HG03139 (cell line): ENCODE measurements around the gene PTPN6.

Experiments used
- ATAC-seq: cut with Tn5 transposase; IDR thresholded peaks from one replicate; pipeline ENCODE4 v1.9.1; 2021; ENCODE audit not compliant: unreplicated experiment

The PTPN6 gene

DNA sequence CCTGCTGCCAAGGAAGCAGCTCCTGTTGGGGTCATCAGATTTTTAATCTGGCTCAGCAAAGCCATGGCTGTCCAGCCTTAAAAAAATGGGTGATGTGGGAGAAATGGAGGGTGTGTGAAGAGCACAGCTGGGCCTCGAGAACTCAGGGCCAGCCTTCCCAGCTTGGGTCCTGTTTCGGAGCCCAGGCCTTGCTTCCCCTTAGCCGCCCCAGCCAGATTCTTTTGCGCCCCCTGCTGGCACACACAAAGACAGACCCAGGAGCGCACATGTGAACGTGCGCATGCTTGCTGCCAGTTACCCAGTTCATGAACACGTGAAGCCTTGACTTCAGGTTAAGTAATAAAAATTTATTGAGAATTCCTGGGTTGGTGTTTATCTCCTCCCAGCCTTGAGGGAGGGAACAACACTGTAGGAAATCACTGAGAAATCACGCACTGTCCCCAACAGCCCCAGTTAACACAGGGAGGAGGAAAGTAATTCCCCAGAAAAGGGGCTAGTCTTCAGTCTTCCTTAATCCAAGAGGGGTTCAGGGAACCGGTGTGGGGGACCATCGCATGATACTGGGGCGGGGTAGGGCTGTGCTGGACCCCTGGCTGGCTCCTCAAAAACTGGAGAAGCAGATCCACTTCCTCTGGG lies 14.0 kb downstream of the PTPN6 start:
- ATAC-seq = peak; percentile 37

DNA sequence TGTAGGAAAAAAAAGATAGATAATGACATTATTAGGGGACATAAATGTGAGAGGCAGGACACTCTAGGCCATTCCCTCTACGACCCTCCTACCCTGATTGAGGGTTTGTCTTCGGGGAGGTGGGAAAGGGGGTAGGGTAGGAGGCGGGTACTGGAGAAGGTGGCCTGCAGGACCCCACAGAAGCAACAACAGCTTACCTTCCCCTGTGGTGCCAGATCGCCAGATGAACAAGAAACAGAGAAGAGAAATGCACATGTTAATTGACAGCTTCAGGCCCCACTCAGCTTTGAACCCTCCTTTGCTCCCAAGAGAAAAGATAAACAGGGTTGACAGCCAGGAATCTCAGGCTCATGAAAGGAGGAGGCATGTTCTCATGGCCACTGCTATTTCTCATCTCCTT lies 14.6 kb downstream of the PTPN6 start:
- no peak for ATAC-seq

GRCh38 chr12:6966351-6966750 lies 15.2 kb downstream of the PTPN6 start:
- ATAC-seq = no peak

- ATAC-seq = no peak
Observed at GRCh38 chr12:6967651-6968100, 16.5 kb downstream of the PTPN6 start.

GRCh38 chr12:6968426-6968825 lies 17.3 kb downstream of the PTPN6 start:
- no peak for ATAC-seq

DNA sequence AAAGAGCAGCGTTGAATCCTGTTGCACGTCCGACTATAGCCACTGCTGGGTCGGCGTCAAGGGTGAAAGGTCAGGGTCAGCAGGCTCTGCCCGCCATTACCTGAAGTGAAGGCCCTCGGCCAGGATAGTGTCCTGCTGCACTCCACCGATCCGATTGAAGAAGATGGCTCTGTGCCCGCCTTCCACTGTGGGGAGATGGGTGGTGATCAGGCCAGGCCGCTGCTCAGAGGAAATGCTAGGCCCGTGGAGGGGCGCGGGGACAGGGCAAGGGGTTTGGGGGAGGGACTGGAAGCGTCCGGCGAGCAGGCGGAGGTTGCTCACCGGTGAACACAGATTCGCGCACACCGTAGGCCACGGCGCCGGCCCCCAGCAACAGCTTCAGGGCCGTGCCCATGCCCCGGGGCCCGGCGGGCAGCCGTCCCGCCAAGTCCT lies 19.0 kb downstream of the PTPN6 start:
- peak; percentile 5 for ATAC-seq

DNA sequence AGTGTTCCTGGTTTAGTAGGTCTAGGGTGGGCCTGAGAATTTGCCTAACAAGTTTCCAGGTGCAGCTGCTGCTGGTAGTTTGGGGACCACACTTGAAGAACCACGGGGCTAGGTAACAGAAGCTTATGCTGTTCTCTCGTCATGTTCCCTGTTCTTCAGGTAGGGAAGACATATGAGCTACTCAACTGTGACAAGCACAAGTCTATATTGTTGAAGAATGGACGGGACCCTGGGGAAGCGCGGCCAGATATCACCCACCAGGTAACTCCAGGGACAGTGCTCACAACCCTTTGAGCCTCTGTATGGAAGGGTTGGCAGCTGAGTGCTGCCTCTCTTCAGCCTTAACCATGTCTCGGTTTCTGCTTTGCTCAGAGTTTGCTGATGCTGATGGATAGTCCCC lies 23.0 kb downstream of the PTPN6 start:
- ATAC-seq = no peak

- ATAC-seq = no peak
Observed at GRCh38 chr12:6975297-6976032, 24.3 kb downstream of the PTPN6 start.

- no peak for ATAC-seq
Observed at GRCh38 chr12:6977653-6978052, 26.5 kb downstream of the PTPN6 start.

- ATAC-seq = no peak
Observed at GRCh38 chr12:6978188-6978587, 27.0 kb downstream of the PTPN6 start.

- ATAC-seq = no peak
Observed at GRCh38 chr12:6978611-6979011, 27.5 kb downstream of the PTPN6 start.

DNA sequence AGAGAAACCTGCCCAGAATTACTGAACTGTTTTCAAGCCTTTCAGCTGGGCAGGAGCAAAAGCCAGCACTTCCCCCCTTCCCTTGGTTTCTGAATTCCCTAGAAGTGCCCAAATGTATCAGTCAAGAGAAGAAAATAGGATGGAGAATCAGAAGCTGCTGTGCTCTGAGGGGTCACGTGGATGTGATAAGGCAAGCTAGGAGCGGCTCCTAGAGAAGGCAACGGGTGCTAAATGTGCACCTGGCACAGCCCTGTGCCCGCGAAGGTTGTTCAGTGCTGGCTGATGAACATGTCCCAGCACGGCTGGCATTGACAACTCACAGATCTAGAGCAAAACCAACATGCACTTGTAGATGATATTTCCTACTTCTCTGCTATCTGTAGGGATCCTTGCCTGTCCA lies 27.9 kb downstream of the PTPN6 start:
- ATAC-seq = no peak

DNA sequence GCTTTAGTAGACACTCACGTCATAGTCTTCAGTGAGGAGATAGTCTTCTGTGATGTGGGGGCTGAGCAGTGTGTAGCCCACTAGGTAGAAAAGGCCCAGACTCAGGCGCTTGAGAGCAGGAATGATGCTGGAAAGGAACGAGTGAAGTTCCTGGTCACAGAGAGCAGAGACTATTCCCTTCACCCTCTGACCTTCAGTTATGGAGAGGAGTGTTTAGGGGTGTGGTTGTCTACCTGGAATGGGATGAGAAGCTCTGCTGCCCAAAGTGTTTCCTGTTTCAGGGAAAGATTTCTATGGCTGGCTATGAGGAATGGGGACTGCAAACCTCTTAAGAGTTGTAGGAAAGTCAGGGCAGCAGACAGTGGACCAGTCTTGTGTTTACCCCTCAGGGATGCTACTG lies 28.3 kb downstream of the PTPN6 start:
- no peak for ATAC-seq

- no peak for ATAC-seq
Observed at GRCh38 chr12:6980075-6980474, 28.9 kb downstream of the PTPN6 start.

DNA sequence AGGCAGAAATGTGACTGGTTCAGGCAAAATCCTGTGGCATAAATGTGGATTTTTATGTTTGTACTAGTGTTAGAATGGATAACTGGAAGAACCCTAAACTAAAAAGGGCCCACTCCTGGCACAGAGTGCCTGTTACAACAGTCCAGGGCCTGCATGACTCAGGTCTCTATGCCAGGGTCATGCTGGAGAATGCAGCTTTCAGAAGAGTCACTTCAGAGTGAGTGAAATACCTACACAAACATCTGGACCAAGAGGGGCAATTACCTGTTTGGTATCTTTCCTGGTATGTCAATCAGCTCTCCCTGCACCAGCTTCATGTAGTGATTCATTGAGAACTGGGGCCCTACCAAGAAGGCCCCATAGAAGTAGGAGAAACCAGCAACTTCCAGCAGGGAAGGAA lies 29.6 kb downstream of the PTPN6 start:
- ATAC-seq = no peak

GRCh38 chr12:6981152-6982052 lies 30.2 kb downstream of the PTPN6 start:
- ATAC-seq = no peak

DNA sequence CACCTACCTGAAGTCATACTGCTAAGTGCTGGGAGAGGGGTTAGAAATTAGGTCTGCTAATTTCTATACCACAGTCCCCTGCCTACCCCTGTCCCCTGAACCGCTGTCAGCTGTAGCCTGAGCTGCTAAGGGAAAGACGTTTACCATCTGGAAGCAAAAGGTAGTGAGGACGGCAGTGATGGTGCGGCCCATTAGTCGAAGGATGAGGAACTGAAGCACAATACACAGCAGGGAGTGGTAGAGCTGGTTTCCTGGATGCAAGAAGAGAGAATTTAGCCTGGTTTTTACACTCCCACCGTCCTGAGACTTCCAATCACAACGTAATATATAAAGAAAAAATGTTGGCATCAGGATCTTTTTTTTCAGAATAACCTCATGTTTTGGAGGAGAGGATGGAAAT lies 31.4 kb downstream of the PTPN6 start:
- no peak for ATAC-seq

GRCh38 chr12:6987956-6988553 lies 36.9 kb downstream of the PTPN6 start:
- ATAC-seq = no peak

DNA sequence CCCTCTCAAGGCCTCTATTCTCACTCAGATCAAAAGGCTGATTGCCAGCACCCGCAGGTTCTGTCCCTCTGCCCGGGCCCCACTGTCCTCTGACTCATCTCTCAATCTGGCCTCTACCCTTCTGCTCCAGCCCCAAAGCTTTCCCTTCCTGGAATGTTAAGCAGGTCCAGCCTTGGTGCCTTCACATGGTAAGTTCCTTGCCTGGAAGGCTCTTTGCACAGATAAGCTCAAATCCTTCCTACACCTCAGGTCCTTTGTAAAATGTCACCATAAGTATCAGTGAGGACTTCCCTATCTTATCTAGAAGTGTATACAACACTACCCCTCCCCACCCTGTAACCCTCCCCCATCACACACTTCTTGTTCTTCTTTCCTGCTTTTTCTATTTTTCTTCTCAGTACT lies 44.9 kb downstream of the PTPN6 start:
- ATAC-seq = no peak

DNA sequence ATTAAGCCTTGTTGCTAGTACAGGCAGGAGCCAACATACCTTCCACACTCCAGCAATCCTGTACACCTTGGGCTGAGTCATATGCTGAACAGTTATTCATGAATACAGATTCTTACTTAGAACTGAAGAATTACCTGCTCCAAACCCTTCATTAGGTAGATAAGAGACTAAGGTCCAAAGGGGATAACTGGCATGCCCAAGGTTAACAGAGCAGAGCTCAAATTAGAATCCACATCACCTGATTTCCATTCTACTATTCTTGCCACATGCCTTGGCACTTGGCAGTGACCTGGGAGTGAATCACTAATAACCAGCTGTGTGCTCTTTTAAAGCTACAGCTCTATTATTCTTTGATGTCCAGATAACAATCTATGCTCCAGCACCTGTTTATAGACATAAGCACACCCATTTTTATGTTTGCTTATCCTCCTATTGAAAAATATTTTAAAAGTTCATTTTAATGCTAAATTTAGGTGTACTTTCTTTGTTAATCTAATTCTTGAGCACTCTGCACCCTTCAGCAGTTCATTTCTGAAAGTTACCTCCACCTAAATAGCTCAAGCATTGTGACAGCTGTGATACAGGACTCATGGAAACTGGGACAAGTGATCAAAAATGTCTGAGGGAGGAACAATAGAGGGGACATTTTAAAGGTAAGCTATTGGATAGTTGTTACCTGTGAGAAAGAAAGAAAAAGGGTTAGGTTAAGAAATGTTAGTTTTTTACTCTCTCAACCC lies 47.7 kb downstream of the PTPN6 start:
- ATAC-seq = no peak
